GM21447 (cell line): ENCODE data around the gene FAM186B.
"Not testable (repeated sequence)": the region's sequence is repeated elsewhere in the genome, so short reads cannot be mapped to it uniquely, and the experiment has no call there.

Experiments used
- ATAC-seq: cut with Tn5 transposase; IDR thresholded peaks from one replicate; pipeline ENCODE4 v1.9.1; 2021; ENCODE audit not compliant: unreplicated experiment

Gene FAM186B

GRCh38 chr12:49605539-49605938 lies at the start of gene FAM186B:
Gene FAM186B, minus strand, starts transcription at chr12:49605639. Its CDS starts 162 bp downstream, at chr12:49605477.
- ATAC-seq = not testable (repeated sequence)

GRCh38 chr12:49654715-49655114 lies 49.3 kb upstream of the FAM186B start:
- ATAC-seq = no peak

- ATAC-seq = no peak
Measured at GRCh38 chr12:49652921-49653520, 47.6 kb upstream of the FAM186B start.

- no peak for ATAC-seq
Measured at GRCh38 chr12:49651855-49652254, 46.4 kb upstream of the FAM186B start.

- no peak for ATAC-seq
Measured at GRCh38 chr12:49649892-49650291, 44.5 kb upstream of the FAM186B start.

GRCh38 chr12:49649445-49649844 lies 44.0 kb upstream of the FAM186B start:
- ATAC-seq = no peak

- no peak for ATAC-seq
Measured at GRCh38 chr12:49648712-49649003, 43.2 kb upstream of the FAM186B start.

GRCh38 chr12:49647827-49648711 lies 42.6 kb upstream of the FAM186B start:
- no peak for ATAC-seq

- no peak for ATAC-seq
Measured at GRCh38 chr12:49646871-49647654, 41.6 kb upstream of the FAM186B start.

- no peak for ATAC-seq
Measured at GRCh38 chr12:49646331-49646830, 40.9 kb upstream of the FAM186B start.

GRCh38 chr12:49645146-49646039 lies 40.0 kb upstream of the FAM186B start:
- no peak for ATAC-seq

GRCh38 chr12:49644620-49644994 lies 39.2 kb upstream of the FAM186B start:
- ATAC-seq = no peak

GRCh38 chr12:49643961-49644619 lies 38.7 kb upstream of the FAM186B start:
- ATAC-seq = no peak

GRCh38 chr12:49643135-49643534 lies 37.7 kb upstream of the FAM186B start:
- ATAC-seq = no peak

- no peak for ATAC-seq
Measured at GRCh38 chr12:49642370-49642802, 36.9 kb upstream of the FAM186B start.

- ATAC-seq = no peak
Measured at GRCh38 chr12:49641748-49642369, 36.4 kb upstream of the FAM186B start.

GRCh38 chr12:49636979-49637755 lies 31.7 kb upstream of the FAM186B start:
- ATAC-seq = peak; percentile 77

- no peak for ATAC-seq
Measured at GRCh38 chr12:49636574-49636973, 31.1 kb upstream of the FAM186B start.

- ATAC-seq = no peak
Measured at GRCh38 chr12:49635656-49636055, 30.2 kb upstream of the FAM186B start.
